Renal pelvis (tissue), 12 donors: ENCODE results near the gene TMSB15A. TPM values are rescaled to one million over a fixed set of nuclear protein-coding genes. Genes with fewer than 3 reads are reported as not detected.
"Not testable (repeated sequence)": the region's sequence is repeated elsewhere in the genome, so short reads cannot be mapped to it uniquely, and the experiment has no call there.

Source experiments
- DNase-seq: peaks from one replicate; pipeline ENCODE4 v3.0.0-alpha.2; 2013
- long read RNA-seq, 16 experiments: transcript quantifications; one replicate each; lab custom pipeline, GENCODE V29; 2026
- polyA plus RNA-seq, 3 donors: library from polyadenylated mRNA; unstranded; fragments of 120-200 nt; gene quantifications; one replicate each; pipeline ENCODE4 v1.2.1, GENCODE V29; 2013; ENCODE audit not compliant: insufficient read length in 3 of 3

The TMSB15A gene
- 10 to 100 TPM; 52.6 to 70.0 (median 66.0) TPM for polyA plus RNA-seq
- long read RNA-seq, donor 1, transcript TMSB15A-201 (3 exons, 685 nt): major isoform, 36 of 36 reads
- long read RNA-seq, donor 1, partial matches to known transcripts: 0 of 36 reads
- long read RNA-seq, donor 1, other reads (novel, unspliced or antisense): 0 of 36 reads
- long read RNA-seq, donor 2, transcript TMSB15A-201 (3 exons, 685 nt): major isoform, 66 of 66 reads
- long read RNA-seq, donor 2, partial matches to known transcripts: 0 of 66 reads
- long read RNA-seq, donor 2, other reads (novel, unspliced or antisense): 0 of 66 reads
- long read RNA-seq, donor 3, transcript TMSB15A-201 (3 exons, 685 nt): major isoform, 43 of 43 reads
- long read RNA-seq, donor 3, partial matches to known transcripts: 0 of 43 reads
- long read RNA-seq, donor 3, other reads (novel, unspliced or antisense): 0 of 43 reads
- long read RNA-seq, donor 4, transcript TMSB15A-201 (3 exons, 685 nt): major isoform, 49 of 66 reads
- long read RNA-seq, donor 4, partial matches to known transcripts: 17 of 66 reads
- long read RNA-seq, donor 4, other reads (novel, unspliced or antisense): 0 of 66 reads
- long read RNA-seq, donor 5, transcript TMSB15A-201 (3 exons, 685 nt): major isoform, 40 of 50 reads
- long read RNA-seq, donor 5, partial matches to known transcripts: 10 of 50 reads
- long read RNA-seq, donor 5, other reads (novel, unspliced or antisense): 0 of 50 reads
- long read RNA-seq, donor 6, transcript TMSB15A-201 (3 exons, 685 nt): major isoform, 27 of 45 reads
- long read RNA-seq, donor 6, partial matches to known transcripts: 18 of 45 reads
- long read RNA-seq, donor 6, other reads (novel, unspliced or antisense): 0 of 45 reads
- long read RNA-seq, donor 7, transcript TMSB15A-201 (3 exons, 685 nt): major isoform, 65 of 111 reads
- long read RNA-seq, donor 7, partial matches to known transcripts: 46 of 111 reads
- long read RNA-seq, donor 7, other reads (novel, unspliced or antisense): 0 of 111 reads
- long read RNA-seq, donor 8, transcript TMSB15A-201 (3 exons, 685 nt): major isoform, 21 of 27 reads
- long read RNA-seq, donor 8, partial matches to known transcripts: 6 of 27 reads
- long read RNA-seq, donor 8, other reads (novel, unspliced or antisense): 0 of 27 reads
- long read RNA-seq, donor 9, transcript TMSB15A-201 (3 exons, 685 nt): major isoform, 49 of 56 reads
- long read RNA-seq, donor 9, partial matches to known transcripts: 7 of 56 reads
- long read RNA-seq, donor 9, other reads (novel, unspliced or antisense): 0 of 56 reads
- long read RNA-seq, donor 10, transcript TMSB15A-201 (3 exons, 685 nt): major isoform, 50 of 65 reads
- long read RNA-seq, donor 10, partial matches to known transcripts: 15 of 65 reads
- long read RNA-seq, donor 10, other reads (novel, unspliced or antisense): 0 of 65 reads
- long read RNA-seq, donor 11, transcript TMSB15A-201 (3 exons, 685 nt): major isoform, 32 of 45 reads
- long read RNA-seq, donor 11, partial matches to known transcripts: 13 of 45 reads
- long read RNA-seq, donor 11, other reads (novel, unspliced or antisense): 0 of 45 reads
- long read RNA-seq, donor 12, transcript TMSB15A-201 (3 exons, 685 nt): major isoform, 48 of 67 reads
- long read RNA-seq, donor 12, partial matches to known transcripts: 19 of 67 reads
- long read RNA-seq, donor 12, other reads (novel, unspliced or antisense): 0 of 67 reads
- long read RNA-seq, donor 13, transcript TMSB15A-201 (3 exons, 685 nt): major isoform, 29 of 36 reads
- long read RNA-seq, donor 13, partial matches to known transcripts: 7 of 36 reads
- long read RNA-seq, donor 13, other reads (novel, unspliced or antisense): 0 of 36 reads
- long read RNA-seq, donor 14, transcript TMSB15A-201 (3 exons, 685 nt): major isoform, 73 of 82 reads
- long read RNA-seq, donor 14, partial matches to known transcripts: 9 of 82 reads
- long read RNA-seq, donor 14, other reads (novel, unspliced or antisense): 0 of 82 reads
- long read RNA-seq, donor 15, transcript TMSB15A-201 (3 exons, 685 nt): major isoform, 45 of 69 reads
- long read RNA-seq, donor 15, partial matches to known transcripts: 24 of 69 reads
- long read RNA-seq, donor 15, other reads (novel, unspliced or antisense): 0 of 69 reads
- long read RNA-seq, donor 16, transcript TMSB15A-201 (3 exons, 685 nt): major isoform, 67 of 93 reads
- long read RNA-seq, donor 16, partial matches to known transcripts: 26 of 93 reads
- long read RNA-seq, donor 16, other reads (novel, unspliced or antisense): 0 of 93 reads

DNA sequence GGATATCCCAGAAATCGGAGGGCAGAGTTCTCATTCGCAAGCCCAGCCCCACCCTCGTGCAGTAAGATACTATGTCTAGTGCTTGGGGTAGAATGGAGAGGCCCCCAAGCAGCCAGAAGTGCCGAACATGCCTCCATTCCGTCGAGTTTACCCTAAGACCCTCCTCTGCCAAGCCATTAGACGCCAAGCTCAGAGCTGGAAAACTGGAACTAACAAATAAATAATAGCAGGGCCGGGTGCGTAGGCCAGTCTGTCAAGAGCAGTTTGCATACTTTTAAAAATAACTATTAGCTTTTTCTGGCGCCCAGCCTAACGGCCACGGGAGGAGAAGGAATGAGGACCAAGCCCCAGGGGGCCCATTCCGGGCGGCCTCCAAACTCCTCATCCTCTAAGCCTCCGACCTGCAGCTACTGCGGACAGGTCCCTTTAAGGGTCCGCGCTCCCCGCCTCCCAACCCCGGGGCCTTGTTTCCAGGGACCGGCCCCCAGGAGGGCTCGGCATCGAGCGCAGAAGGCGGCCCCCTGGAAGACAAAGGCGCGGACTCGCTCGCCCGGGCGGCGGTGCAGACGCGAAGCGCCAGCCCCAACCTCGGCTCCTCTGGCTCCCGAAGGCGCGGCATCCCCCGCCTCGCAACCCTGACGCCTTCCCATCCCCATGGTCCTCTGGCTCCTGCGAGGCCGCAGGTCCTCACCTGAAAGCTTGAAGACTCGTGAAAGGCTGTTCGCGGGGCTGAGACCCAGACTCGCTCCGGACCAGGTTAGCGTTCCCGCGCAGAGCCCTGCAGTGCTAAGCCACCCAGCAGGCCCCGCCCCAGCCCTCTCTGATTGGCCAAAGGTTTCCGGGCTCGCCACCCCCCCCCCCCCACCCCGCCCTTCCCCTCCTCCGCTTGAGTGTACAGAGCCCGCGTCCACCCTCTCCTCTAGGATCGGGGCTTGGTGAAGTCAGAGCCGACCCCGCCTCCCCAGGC, at the start of gene TMSB15A:
TMSB15A (minus strand) TSS at position 765 of the 967 bp plus-strand sequence.
- peak; percentile 74 for DNase-seq

DNA sequence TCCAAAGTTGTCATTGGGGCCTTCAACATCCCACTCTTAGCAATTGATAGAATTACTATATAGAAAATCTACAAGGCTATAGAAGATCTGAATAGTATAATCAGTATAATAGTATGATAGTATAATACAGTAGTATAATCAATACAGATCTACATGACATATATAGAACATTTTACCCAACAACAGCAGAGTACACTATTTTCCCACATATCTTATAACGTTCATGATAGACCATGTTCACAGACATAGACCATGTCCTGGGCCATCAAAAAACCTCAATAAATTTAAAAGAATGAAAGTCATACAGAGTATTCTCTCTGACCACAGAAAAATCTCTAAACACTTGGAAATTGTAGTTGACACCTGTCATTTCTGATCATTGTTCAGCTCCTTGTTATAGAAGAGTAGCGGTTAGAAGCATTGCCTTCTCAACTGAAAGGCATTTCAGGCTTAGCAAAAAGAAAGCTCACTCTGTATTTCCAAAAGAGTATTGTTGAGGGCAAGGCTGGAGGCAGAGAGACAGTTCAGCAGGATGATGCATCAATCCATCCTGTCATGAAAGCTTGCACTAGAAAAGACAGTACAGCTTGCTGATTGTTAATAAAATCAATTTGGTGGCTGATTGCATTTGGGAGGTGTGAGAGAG, 44.0 kb upstream of the TMSB15A start:
- DNase-seq: no peak

GRCh38 chrX:102558607-102559006, 42.1 kb upstream of the TMSB15A start:
- no peak for DNase-seq

GRCh38 chrX:102548231-102548630, 31.7 kb upstream of the TMSB15A start:
- DNase-seq: no peak

GRCh38 chrX:102546828-102547493, 30.4 kb upstream of the TMSB15A start:
- no peak for DNase-seq

GRCh38 chrX:102546175-102546574, 29.6 kb upstream of the TMSB15A start:
- not testable (repeated sequence) for DNase-seq

DNA sequence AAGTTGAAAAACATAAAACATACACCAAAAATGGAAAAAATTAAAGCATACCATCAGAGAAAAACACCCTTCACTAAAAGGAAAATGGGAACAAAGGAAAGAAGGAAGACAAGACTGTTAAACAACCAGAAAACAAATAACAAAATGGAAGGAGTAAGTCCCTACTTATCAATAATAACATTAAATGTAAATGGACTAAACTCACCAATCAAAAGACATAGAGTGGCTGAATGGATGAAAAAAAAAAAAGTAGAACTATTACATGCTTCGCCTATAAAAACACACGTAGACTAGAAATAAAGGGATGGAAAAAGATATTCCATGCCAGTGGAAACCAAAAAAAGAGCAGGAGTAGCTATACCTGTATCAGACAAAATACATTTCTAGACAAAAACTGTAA, 19.4 kb upstream of the TMSB15A start:
- no peak for DNase-seq

DNA sequence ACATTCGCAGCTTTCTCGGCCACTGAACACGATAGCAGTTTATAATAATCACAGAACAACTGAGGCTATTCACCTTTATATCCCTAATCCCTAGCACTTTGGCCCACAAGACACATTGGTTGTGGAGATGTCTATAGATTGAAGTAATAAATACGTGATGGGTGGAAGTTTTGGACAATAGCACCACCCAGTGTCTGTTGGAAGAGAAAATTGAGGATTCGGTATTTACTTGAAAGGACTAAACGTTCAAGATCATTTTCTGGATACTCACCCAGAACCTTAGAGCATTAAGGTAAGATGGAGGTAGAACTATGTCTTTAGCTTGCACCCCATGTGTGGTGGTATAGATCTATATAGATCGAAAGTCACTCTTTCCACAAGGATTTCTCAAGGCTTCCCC, 787 bp upstream of the TMSB15A start:
- DNase-seq: peak; percentile 11

- DNase-seq: no peak
Observed at GRCh38 chrX:102514536-102514935, 2.0 kb downstream of the TMSB15A start.

DNA sequence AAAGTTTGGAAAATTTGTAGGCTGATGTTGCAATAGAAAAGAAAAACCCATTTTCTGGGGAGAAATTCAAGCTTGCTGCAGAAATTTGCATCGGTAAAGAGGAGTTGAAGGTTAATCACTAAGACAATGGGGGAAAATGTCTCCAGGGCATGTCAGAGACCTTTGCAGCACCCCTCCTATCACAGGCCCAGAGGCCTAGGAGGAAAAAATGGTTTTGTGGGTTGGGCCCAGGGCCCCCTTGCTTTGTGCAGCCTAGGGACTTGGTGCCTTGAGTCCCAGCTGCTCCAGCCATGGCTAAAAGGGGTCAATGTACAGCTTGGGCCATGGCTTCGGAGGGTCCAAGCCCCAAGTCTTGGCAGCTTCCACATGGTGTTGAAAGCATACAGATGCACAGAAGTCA, 17.8 kb downstream of the TMSB15A start:
- DNase-seq: no peak

DNA sequence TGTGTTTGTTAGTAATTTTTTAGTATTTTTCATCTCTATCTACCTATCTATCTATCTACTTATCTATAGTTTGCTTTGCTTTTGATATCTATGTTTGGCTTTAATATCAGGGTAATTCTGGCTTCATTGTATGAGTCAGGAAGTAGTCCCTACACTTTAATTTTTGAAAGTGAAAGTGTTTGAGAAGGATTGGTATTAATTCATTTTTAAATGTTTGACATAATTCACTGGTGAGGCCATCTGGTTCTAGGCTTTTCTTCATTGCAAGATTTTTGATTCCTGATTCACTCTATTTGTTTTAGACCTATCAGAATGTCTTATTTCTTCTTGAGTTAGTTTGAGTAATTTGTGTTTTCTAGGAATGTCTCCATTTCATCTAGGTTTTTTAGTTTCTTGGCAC, 24.8 kb downstream of the TMSB15A start:
- DNase-seq: no peak

GRCh38 chrX:102478765-102479164, 37.8 kb downstream of the TMSB15A start:
- DNase-seq: not testable (repeated sequence)

GRCh38 chrX:102471762-102472220, 44.7 kb downstream of the TMSB15A start, which contains the start of gene TCP11X2:
TSS of gene TCP11X2 (minus strand) at chrX:102471812.
- not testable (repeated sequence) for DNase-seq

DNA sequence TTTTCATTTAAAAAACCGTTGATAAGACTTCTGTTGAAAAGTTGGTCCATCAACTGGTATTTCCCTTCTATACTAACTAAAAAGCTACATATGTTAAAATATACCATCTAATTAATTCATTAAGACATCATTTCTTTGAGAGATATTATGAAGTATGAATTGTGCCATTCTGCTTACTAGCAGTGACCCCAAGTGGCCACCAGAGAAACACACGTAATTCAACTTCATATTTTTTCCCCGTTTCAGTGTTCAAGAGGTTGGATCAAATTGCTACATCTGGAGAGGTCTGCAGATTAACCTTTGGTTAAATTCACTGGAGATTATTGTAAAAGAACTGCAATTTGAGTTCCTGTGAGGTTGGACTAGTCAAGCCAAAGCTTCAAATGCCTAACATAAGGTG, 46.3 kb downstream of the TMSB15A start:
- DNase-seq: not testable (repeated sequence)
